Stomach (tissue), 4 donors: ENCODE data around the gene YIPF1.

Source experiments
- CTCF ChIP-seq, 7 experiments: fragments of 450-650 bp in 4 of 7; fragments of 200-600 bp in 3 of 7; sonication (generic) in 3 of 7; IDR thresholded peaks; one replicate each; pipeline ENCODE4 v1.5.1; 2016 to 2019; ENCODE audit warnings: antibody characterized with exemption in 7 of 7, control low read depth in 2 of 7, mild to moderate bottlenecking in 1 of 7
- EP300 ChIP-seq: sonication (generic); formaldehyde crosslinking; IDR thresholded peaks from one replicate; pipeline ENCODE4 v1.6.1; 2017; ENCODE audit warnings: antibody characterized with exemption
- POLR2A ChIP-seq, 4 donors: fragments of 450-650 bp; IDR thresholded peaks; one replicate each; pipeline ENCODE4 v1.6.1; 2016; ENCODE audit warnings: antibody characterized with exemption in 4 of 4, control low read depth in 2 of 4, mild to moderate bottlenecking in 1 of 4, moderate library complexity in 1 of 4
- POLR2AphosphoS5 ChIP-seq, 3 donors: sonication (generic); formaldehyde crosslinking; IDR thresholded peaks; one replicate each; pipeline ENCODE4 v1.6.1; 2016; ENCODE audit warnings: antibody characterized with exemption in 3 of 3

- TF ChIP-seq EP300: no peak
- TF ChIP-seq POLR2AphosphoS5 (IDR thresholded peaks at IDR 0.05): no peak
- TF ChIP-seq CTCF (IDR thresholded peaks at IDR 0.05): no peak
- TF ChIP-seq POLR2A (IDR thresholded peaks at IDR 0.05): no peak
Observed at GRCh38 chr1:53850082-53850673, 39.4 kb downstream of the YIPF1 start.
